RPMI8226 (cell line): ENCODE data around the gene MLXIP.

Source experiments
- DNase-seq: peaks from one replicate; pipeline ENCODE4 v3.0.0-alpha.2; 2015

Gene MLXIP

GRCh38 chr12:122128481-122128880 lies 49.9 kb downstream of the MLXIP start:
- no peak for DNase-seq

GRCh38 chr12:122129131-122129530 lies 50.6 kb downstream of the MLXIP start:
- DNase-seq, result no peak

GRCh38 chr12:122130150-122130549 lies 51.6 kb downstream of the MLXIP start:
- no peak for DNase-seq

- DNase-seq, result no peak
Measured at GRCh38 chr12:122133192-122133950, 54.8 kb downstream of the MLXIP start.

- no peak for DNase-seq
Measured at GRCh38 chr12:122135437-122136031, 57.0 kb downstream of the MLXIP start.

GRCh38 chr12:122137229-122137628 lies 58.7 kb downstream of the MLXIP start:
- DNase-seq, result no peak

GRCh38 chr12:122137681-122138080 lies 59.1 kb downstream of the MLXIP start:
- DNase-seq, result no peak

- DNase-seq, result no peak
Measured at GRCh38 chr12:122138181-122138580, 59.6 kb downstream of the MLXIP start.

- no peak for DNase-seq
Measured at GRCh38 chr12:122138616-122139015, 60.1 kb downstream of the MLXIP start.

- no peak for DNase-seq
Measured at GRCh38 chr12:122139266-122139665, 60.7 kb downstream of the MLXIP start.

GRCh38 chr12:122139941-122140340 lies 61.4 kb downstream of the MLXIP start:
- no peak for DNase-seq

GRCh38 chr12:122140467-122141257 lies 62.1 kb downstream of the MLXIP start:
- DNase-seq, result no peak

- DNase-seq, result no peak
Measured at GRCh38 chr12:122141911-122142725, 63.6 kb downstream of the MLXIP start.

- no peak for DNase-seq
Measured at GRCh38 chr12:122142857-122143256, 64.3 kb downstream of the MLXIP start.

GRCh38 chr12:122144885-122145284 lies 66.3 kb downstream of the MLXIP start:
- DNase-seq, result no peak

- no peak for DNase-seq
Measured at GRCh38 chr12:122145505-122146330, 67.2 kb downstream of the MLXIP start.

- no peak for DNase-seq
Measured at GRCh38 chr12:122147514-122148290, 69.1 kb downstream of the MLXIP start.

GRCh38 chr12:122148657-122149056 lies 70.1 kb downstream of the MLXIP start:
- no peak for DNase-seq

- no peak for DNase-seq
Measured at GRCh38 chr12:122150127-122150681, 71.6 kb downstream of the MLXIP start.

- DNase-seq, result no peak
Measured at GRCh38 chr12:122152754-122153153, 74.2 kb downstream of the MLXIP start.

- DNase-seq, result no peak
Measured at GRCh38 chr12:122155705-122156104, 77.1 kb downstream of the MLXIP start.
